HG02840 (cell line): ENCODE measurements around the gene SMCO2.

Source experiments
- ATAC-seq: cut with Tn5 transposase; IDR thresholded peaks from one replicate; pipeline ENCODE4 v1.9.1; 2021; ENCODE audit warnings: mild to moderate bottlenecking, moderate library complexity, moderate number of reproducible peaks; ENCODE audit not compliant: unreplicated experiment, low FRiP score

Gene SMCO2

DNA sequence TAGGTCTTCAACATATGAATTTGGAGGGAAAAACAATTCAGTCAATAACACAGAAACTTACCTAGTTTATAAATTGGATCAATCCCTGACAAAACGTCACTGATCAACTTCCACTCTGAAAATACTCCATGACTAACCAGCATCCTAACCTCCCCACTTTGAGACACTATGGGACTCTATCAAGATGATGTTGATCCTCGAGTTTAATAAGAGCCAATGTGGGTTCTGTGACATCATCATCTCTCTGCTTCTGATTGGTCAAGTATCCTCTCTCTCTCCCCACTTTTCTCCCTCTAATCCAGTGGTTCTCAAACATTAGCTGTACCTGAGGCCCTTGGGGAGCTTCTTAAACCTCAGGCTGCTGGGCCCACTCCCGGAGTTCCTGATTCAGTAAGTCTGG lies at the start of gene SMCO2:
Gene SMCO2 (plus strand): TSS at position 301 of the 400 bp plus-strand sequence. CDS start 23,896 bp downstream, outside the sequence.
- ATAC-seq, result no peak

DNA sequence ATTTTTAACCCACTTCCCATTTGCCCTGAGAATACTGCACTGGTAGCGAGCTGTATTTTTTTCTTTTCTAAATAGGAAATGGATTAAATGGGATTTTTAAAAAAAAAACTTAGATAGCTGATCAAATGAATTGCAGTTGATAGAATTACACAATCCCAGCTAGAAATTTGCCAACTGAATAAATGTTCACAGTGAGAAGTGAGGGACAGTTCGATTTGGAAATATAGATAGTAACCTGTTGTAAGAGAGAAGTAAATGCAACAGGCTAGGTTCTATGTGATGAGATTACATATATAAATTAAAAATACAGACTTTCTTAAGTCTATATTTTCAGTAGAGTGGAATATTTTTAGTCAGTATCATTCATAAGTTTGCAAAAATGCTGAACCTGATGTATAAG lies 48.1 kb upstream of the SMCO2 start:
- no peak for ATAC-seq

DNA sequence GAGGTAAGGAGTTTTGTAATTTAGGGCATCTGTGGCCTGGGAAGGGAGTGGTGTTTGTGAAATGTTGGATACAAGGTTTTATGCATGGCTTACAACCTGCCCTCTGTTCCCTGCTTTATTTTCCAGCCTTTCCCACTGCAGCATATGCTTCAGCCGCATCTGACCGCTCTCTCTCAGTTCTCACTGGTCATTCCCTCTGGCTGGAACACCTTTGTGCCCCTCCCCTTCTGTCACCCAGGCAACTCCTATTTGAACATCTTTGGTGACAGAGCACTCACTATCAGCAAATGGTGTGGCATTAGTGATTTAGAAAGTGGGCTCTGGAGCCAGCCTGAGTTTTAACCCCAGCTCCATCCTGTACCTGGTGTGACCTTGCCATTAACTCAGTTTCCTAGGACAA lies 47.5 kb upstream of the SMCO2 start:
- ATAC-seq, result no peak

DNA sequence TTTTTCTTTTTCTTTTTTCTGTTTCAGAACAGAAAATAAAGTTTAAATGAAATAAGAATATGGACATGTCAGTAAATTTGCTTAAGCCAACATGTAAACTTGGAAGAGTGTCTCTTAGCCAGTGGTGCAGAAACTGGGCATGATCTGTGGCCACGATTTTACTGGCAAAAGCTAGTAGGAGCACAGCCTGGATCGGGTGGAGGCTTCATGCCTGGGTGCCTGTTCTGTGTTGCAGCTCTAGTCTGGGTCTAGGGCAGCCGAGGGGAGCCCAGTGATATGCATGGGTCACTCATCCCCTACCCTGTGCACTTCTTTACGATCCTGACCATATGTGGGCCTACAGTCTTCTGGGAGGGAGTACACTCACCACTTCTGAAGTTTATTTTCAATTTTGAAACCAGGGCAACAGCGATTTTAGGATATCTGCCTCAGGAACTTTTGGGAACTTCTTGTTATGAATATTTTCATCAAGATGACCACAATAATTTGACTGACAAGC lies 45.6 kb upstream of the SMCO2 start:
- ATAC-seq, result no peak

DNA sequence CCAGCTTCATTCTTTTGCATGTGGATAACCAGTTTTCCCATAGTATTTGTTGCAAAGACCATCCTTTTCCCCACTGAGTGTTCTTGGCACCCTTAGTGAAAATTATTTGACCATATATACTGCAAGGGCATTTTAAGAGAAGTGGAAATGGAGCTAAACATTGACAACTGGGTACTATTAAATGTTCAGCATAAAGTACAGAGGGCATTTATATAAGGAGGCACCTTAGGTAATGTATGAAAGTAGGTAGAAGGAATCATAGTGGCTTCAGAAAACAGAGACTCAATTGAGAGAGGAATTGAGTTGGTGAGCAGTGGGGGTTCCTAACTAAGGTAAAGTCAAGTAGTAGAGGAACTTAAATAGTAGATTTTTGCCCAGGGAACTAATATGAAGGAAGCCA lies 34.5 kb upstream of the SMCO2 start:
- no peak for ATAC-seq

DNA sequence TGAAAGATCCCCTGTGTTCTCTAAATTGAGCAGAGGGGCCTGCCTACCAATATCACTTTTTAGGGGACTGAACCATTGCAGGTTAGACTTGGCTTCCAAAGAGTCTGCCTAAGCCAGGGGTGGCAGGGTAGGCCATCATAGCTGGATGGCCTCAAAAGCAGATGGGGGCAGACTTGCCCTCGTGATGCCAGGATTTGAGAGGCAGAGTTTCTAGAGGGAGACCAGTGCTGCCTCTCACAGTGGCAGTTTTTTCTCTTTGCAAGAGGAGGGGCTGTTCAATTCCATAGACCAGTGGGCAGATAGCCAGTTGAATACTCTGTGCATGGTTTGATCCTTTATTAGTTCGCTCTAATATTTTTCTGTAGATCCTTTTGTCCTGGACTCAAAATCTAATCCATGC lies 23.8 kb upstream of the SMCO2 start:
- no peak for ATAC-seq

DNA sequence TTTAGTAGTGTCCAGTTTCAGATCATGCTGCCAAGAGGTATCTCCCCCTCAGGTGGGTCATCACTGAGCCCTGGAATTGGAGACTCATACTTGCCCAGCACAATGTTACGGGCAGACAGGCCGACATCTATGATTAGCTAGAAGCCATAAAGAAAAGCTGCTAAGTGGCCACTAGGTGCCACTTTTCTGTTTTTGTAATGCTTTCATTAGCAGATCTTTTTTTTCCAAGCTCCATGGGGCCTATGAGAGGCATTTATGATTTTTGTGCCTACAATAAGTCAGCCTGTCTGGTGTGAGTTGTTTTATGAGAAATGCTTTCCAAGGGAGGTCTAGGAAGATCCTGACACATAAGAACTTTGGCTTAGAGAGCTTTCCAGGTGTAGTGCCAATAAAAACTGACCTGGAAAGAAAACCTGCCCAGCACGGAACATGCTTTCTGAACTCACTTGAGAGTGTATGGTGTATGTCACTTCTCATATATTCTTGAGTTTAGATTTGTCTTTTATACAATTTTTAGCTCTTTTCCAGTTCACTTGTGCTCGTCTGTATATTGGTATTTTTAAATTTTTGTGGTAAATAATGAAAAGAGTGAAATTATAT lies 21.8 kb upstream of the SMCO2 start:
- ATAC-seq, result no peak

DNA sequence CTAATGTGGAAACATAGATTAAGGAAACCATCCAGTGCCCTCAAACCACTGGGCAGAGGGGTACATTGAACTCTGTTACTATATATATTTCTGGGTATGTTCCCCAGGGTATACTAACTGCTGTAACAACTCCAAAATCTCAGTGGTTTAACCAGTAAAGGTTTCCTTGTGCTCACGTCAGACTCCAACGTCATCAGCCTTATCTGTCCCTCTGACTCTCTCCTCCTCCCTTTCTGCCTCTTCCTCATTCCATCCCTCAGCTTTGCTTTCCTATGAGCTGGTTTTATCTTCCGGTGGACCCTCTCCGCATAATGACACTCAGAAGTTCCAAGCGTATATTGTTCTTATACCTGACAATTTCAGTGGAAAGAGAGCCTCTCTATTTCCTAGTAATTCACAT lies 21.2 kb upstream of the SMCO2 start:
- ATAC-seq, result no peak

DNA sequence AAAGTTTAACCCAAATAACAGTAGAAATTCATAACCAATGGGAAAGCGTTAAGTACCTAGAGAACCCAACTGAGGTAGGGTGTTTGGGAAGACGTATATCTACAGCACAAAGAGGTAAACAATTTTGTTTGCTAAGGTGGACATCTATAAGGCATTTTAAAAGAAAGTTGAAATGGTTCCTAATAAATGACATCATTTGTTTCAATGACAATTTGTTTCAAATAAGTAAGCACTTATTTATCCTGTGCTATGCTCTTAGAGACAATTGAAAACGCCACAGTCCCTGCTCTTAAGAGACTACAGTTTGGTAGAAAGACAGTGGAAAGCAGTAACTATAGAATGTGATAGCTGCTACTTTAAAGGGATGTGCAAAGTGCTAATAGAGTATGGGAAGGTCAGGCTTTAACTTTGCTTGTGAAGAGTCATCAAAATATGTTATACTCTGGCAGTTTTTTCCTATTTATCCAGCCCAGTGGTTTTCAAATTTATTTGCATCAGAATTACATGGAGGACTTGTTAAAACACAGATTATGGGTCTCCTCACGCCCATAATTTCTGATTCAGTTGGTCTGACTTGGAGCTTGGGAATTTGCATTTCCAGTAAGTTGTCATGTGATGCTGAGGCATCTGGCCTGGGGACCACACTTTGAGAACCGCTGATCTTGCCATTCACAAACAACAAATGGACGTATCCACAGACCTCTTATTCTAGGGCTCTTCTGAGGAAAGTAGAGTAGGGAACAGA lies 19.6 kb upstream of the SMCO2 start:
- no peak for ATAC-seq

DNA sequence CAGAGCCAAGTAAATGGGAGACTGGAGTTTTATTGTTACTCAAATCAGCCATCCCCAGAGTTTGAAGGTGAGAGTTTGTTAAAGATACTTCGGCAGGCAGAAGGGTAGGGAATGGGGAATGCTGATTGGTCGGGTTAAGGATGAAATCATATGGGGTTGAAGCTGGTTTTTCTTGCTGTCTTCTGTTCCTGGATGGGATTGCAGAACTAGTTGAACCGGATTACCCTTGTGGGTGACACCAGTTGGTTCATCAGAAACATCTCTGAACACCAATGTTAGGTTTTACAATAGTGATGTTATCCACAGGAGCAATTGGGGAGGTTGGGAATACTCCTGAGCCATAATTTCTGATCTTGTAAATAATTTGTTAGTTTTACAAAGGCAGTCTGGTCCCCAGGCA lies 18.7 kb upstream of the SMCO2 start:
- ATAC-seq, result no peak

DNA sequence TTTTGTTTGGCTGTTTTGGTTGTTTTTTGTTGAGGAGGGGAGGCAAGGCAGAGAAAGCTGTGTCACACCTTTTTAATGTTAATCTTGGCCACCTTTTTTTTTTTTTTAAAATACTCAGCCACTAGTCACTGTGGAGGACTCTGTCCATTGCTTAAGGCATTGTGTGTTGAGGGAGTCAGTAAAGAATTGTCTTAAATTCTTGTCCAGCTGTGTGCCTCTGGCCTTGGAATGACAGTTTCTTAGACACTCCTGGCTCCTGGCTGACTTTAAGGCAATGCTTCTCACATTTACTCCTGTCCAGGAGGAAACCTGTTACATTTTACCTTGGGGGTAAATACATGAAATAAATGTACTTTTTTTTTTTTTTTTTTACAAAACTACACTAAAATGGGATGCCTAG lies 18.1 kb upstream of the SMCO2 start:
- no peak for ATAC-seq

DNA sequence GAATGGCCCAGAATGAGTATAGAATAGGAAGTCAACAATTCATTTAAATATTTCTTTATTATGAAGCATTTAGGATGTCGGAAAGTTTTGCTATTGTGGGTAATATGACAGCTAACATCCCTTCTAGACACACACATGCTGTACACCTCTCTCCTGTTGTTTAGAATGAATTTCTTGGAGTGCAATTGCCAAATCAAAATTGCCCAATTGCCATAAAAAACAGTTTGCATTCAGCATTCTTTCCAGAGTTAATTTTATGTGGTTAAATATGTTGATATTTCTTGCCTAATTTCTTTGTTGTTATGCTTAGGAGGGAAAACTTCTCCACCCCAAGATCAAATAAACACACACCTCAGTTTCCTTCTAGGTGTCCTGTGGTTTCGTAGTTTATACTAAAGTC lies 16.9 kb upstream of the SMCO2 start:
- ATAC-seq, result no peak

DNA sequence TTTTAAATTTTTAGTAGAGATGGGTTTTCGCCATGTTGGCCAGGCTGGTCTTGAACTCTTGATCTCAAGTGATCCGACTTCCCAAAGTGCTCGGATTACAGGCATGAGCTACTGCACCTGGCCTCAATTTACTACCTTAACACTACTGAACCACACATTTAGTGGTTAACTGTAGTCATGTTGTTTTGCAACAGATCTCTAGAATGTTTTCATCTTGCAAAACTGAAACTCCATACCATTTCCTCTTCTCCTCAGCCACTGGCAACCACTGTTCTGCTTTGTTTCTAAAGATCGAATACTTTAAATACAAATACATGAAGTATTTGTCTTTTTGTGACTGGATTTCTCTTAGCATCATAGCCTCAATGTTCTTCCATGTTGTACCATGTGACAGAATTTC lies 15.4 kb upstream of the SMCO2 start:
- ATAC-seq, result no peak

DNA sequence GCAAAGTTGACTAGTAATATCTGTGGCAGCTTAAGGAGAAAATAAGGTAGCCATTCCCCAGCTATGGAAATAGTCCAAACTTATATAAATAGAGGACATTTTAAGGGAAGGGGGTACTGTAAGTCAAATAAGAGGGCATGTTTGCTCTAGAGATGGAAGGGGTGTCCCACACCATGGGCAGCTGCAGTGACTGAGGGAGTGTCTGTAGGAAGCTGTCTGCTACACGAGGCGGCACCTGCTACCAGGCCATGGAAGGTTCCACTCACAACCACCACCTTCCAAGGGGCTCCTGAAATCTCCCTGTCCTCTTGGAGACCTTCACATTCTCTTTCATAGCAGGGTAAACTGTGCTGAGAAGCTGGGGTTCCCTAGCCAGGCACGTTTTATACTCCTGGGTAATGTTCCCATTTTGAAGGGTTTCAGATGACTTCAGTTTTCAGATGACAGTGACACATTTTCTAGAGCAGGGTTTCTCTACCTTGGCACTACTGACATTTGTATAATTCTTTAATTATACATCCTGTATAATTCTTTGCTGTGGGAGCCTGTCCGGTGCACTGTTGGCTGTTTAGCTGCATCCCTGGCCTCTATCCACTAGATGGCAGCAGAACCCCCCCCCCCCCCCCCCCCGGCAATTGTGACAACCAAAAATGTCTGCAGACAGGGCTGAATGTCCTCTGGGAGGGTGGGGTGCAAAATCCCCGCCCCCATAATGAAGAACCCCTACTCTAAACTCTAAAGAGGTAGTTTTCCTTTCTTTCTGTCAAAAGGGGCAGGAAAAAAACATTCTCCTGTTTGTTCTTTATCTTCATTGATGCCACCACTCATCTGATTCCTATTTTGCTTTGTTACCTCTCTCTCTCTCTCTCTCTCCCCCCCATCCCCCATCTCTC lies 11.6 kb upstream of the SMCO2 start:
- ATAC-seq, result no peak

DNA sequence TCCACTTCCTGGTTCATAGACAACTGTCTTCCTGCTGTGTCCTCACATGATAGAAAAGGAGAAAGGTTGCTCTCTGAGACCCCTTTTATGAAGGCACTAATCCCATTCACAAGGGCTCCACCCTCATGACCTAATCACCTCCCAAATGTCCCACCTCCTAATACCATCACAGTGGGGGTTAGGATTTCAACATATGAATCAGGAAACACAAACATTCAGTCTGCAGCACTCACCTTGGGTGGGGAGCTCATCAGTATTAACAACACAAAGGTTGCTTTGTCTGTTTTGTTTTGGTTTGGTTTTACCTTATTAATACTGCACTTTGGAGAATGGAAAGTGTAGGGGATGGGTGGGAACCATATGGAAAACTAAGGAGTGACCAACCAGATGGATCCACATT lies 10.5 kb upstream of the SMCO2 start:
- ATAC-seq, result no peak

DNA sequence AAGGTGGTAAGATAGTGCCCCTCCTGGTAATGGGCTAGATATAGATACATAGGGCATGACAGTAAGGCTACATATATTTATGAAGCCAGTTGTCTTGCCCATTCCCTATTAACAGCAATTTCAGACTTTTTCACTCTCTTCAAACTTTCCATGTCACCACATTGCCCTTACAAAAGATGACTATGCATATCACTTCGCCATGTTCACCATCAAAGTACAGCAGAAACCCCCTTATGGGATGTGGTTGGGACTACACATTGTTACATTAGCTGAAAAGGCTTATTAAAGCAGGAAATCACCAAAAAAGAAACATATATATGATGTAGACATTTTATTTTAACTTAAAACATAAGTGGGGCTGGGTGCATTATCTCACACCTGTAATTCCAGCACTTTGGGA lies 9.8 kb upstream of the SMCO2 start:
- no peak for ATAC-seq

DNA sequence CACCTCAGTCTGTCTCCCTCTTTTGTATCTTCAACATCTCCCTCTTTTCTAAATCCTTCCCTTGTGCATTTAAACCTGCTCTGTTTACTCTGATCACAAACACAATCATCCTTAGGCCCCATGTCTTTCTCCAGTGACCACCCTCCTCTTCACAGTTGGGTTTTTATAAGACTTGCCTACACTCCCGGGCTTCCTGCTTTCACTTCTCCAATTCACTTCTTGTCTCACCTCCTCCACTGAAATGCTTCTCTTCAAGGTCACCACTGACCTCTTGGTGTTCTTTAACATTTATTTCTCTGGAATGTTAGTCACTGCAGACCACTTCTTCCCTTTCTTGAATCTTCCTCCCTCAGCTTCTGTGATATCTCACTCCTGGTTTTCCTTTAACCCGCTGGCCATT lies 8.7 kb upstream of the SMCO2 start:
- ATAC-seq, result no peak

DNA sequence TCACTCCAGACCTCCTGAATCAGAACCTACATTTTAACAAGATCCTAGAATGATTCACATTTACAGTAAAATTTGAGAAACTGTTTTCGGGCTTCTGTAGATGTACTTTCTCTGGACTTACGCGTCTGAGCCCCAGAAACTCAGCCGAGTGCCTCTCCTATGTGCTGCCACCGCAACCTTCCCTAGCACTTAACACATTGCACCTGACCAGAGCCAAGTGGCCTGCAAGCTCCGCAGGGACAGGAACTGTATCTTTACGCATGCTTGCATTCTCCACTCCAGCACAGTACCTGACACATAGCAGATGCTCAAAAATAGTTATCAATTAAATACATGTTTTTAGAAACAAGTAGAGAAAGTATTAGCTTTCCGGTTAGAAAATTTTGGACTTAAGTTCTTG lies 1.2 kb downstream of the SMCO2 start:
- ATAC-seq, result no peak

DNA sequence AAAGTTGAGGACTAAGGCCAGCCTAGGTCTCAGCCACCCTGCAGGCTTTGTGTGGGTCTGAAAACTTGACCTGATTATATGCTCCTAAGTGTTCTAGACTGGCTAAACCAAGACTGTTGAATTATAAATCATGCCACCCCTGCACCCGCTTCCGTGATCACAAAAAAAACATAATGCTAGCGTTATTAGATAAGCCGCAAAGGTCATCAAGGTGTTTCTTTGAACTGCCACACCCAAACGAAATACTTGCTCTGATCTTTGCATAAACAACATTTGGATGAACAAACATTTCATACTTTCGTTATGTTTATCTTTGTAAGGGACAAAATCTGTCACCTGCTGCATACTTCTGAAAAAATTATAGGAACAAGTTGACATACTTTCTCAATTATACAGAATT lies 2.5 kb downstream of the SMCO2 start:
- no peak for ATAC-seq

DNA sequence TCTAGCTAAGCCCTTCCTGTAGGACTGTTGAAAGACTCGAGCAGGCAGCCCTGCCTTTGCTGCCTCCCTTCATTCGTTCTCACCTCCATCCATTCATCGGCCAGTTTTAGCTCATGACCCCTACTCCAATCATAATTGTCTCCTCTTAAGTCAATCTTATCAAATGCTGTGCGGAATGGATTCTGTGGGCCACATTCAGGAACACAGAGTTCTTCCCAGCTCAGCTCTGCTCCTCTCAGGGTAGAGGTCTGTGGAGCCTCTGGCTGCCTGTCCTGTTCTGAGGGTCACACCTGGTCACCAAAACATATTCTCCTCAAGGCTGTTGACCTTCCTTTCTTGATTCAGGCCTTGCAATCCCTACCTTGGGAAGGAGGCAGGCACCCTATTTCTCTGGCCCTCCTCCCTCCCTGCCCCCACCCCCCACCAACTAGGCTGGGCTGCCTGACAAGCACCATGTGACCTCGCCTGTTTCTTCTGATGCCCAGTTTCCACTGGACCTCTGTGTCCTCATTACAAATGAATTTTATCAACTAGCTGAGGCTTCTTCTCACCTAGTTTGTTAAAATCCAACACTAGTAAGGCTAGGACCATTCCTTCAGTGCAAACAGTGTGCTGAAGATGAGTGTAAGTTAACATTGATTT lies 3.5 kb downstream of the SMCO2 start:
- no peak for ATAC-seq
